HG02678 (cell line): ENCODE data around the gene RREB1.

Experiments
- ATAC-seq: cut with Tn5 transposase; IDR thresholded peaks from one replicate; pipeline ENCODE4 v1.9.1; 2021; ENCODE audit warnings: mild to moderate bottlenecking, moderate library complexity; ENCODE audit not compliant: unreplicated experiment

Gene RREB1

DNA sequence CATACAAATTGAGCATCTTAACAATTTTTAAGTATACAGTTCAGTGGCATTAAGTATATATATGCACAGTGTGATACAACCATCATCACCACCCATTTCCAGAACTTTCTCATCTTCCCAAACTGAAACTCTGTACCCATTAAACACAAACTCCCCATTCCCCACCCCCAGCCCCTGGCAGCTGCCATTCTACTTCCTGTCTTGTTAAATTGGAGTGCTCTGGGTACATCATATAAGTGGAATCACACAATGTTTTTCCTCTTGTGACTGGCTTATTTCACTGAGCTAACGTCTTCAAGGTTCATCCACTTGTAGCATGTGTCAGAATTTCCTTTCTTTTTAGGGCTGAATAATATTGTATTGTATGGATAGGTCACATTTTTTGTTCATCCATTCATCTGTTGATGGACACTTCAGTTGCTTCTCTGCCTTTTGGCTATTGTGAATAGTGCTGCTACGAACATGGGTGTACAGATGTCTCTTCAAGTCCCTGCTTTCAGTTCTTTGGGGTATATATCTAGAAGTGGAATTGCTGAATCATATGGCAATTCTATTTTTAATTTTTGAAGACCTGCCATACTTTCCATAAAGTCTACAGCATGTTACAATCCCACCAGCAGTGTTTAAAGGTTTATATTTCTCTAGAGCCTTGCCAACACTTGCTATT is 19.6 kb upstream of the RREB1 start:
- ATAC-seq, result no peak

DNA sequence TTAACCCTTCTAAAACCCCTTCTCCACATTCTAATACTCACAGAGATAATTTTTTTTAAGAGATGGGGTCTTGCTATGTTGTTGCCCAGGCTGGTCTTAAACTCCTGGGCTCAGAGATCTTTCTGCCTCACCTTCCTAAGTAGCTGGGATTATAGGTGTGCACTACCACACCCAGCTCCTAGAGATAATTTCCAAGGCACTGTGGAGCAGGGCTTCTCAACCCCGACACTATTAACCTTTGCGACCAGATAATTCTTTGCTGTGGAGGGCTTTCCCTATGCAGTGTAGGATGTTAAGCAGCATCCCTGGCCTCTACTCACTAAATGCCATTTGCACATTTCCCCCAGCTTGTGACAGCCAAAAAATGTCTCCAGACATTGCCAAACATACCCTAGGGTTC is 8.8 kb upstream of the RREB1 start:
- no peak for ATAC-seq

DNA sequence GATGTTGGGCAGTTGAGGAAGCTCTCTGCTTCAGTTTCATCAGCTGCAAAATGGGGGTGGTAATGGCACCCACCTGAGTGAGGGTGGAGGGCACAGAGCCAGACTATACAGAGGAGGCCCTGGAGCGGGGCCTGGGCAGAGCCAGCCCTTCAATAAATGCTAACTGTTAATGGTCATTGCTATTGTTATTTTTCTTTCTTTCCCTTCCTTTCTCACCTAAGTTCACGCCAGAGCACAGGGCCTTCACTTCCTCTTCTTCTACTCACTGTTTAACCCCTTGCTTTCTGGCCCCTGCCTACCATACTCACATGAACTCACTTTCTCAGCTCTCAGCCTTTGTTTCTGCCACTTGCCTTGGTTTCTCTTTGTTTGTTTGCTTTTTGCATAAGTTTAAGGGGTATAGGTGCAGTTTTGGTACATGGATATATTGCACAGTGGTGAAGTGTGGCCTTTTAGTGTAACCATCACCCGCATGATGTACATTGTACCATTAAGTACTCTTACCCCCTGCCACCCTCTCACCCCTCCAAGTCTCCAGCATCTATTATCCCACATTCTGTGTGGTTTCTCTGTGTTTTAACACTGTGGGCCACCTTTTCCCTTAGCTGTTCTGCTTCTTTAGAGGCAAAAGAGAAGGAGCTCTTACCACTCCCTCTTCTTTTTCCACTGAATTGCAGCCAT is 7.5 kb upstream of the RREB1 start:
- ATAC-seq, result no peak

DNA sequence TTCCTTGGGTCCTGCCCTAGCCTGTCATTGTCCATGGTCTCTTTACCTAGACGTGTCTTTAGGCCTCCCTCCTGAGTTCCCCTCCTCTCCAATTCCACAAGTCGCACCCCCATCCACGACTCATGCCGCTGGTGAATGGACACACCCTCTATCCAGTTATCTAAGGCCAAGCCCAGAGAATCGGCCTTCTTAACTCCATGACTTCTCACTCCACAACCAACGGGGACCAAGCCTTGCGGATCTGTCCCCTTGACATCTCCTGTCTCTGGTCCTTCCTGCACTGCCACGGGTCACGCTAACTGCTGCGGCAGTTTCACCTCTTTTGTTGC is 7.0 kb upstream of the RREB1 start:
- ATAC-seq, result no peak

DNA sequence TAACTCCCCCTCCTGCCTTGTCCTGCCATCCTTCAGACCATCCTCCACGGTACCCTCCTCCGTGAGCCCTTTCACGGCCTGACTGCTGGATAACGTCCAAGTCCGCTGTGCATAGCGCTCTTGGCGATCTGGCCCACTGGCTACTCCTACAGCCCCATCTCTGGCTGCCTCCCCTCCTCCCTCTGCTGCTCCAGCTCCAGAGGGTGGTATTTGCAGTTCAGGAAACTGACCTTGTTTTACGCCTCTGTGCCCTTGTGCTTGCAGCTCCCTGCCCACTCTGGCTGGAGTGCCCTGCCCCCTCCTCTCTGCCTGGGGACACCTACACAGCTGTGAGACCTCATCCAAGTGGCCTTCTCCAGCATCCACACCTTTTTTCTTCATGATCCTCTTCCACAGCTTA is 6.5 kb upstream of the RREB1 start:
- ATAC-seq, result no peak

DNA sequence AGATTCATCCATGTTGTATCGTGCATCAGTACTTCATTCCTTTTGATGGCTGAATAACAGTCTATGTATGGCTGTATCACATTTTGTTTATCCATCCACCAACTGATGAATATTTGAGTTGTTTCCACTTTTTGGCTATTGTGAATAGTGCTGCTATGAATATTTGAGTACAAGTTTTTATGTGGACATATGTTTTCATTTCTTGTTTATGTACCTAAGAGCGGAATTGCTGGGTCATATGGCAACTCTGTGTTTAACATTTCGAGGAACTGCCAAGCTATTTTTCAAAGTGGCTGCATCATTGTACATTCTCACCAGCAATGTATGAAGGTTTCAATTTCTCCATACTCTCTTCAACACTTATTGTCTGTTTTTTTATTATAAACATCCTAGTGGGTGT is 3.0 kb upstream of the RREB1 start:
- no peak for ATAC-seq

DNA sequence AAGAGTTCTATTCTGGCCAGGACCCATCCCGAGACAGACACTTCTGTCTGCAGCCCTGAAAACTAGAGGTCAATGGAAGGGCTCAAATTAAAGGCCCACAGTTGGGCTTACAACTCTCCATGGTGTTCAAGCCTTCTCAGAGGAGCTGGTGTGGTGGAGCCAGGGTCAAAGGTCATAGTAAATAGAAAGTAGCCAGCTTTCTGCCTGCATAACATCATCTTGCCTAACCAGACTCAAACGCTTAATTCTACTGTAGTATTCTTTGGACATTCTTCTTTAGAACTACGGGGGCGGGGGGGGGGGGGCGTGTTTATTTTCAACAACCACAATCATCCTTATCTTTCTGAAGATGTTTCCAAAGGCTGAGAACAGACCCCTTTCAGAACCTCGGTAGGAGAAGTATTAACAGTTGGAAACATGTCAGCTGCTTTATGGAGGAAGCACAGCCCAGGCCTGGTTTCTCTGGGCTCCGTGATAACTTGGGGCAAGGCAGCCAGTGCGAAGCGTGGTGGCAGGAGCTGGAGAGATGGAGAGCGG is 1.5 kb upstream of the RREB1 start:
- ATAC-seq, result no peak

DNA sequence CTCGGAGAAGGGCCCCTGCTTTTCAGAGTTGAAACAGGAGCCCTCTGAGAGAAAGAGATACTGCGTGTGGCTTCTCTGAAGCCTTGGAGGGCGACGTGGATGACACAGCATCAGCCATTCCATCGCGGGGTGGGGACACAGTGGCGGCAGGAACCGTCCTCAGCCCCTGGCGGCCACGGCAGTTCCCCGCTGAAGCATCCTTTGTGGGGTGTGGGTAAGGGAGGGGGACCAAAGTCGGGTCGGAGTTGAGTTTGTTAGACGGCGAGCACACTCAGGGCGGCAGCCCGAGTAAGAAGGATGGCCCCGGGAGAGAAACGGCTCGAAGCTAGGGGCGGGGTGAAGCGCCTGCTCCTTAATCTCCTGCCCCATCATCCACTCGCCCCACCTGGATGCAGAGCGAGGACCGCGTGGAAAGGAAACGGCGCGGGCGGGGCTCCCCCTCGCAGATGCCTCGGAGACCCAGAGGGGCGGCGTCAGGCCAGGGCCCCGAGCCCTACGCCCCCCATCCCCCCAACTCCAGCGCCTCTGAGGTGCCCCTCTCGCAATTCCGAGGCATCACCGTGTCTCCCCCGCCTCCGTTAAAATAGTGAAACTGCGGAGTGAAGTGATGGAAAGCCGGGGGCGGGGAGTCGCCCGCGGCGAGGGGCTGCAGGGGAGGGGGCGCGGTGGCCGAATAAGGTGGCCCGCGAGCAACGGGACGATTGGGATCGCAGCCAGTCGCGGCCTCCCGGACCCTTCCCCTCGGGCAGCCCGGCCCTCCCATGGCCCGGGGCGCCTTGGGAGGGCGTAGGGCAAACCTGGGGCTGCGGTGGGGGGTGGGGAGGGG is 796 bp upstream of the RREB1 start:
- peak; percentile 27 for ATAC-seq

DNA sequence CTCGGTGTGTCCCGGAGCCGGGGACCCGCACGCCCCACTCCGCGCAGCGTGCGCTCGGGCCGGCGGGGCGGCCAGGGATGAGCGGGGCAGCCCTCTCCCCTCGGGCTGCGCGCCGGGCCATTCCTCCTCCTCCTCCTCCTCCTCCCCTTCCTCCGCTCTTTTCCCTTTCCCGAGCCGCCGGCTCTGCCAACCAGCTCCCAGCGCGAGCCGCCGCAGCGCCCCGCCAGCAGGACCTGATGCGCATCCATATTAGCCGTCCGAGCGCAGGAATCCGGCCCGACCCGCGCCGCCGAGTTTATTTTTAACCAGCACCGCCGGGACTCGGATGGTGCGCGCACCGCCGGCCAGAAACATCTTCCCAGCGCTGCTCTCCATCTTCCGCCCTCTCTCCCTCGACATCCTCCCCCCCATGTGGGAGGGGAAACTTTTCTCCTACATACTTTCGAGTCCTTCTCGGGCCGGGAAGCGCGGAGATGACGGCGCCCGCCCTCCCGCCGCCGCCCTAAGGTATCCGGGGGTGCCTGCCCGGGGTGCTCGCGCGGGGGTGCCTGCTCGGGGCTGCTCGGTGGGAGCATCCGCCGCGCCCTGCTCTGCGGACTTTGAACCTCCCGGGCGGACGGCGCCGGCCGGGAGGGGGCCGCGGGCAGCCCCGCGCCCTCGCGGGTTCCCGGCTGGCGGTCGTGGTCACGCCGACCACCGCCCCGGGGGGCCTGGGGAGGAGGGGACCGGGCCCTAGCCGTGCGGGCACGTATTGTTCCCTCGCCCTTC is 619 bp downstream of the RREB1 start:
- peak; percentile 14 for ATAC-seq

DNA sequence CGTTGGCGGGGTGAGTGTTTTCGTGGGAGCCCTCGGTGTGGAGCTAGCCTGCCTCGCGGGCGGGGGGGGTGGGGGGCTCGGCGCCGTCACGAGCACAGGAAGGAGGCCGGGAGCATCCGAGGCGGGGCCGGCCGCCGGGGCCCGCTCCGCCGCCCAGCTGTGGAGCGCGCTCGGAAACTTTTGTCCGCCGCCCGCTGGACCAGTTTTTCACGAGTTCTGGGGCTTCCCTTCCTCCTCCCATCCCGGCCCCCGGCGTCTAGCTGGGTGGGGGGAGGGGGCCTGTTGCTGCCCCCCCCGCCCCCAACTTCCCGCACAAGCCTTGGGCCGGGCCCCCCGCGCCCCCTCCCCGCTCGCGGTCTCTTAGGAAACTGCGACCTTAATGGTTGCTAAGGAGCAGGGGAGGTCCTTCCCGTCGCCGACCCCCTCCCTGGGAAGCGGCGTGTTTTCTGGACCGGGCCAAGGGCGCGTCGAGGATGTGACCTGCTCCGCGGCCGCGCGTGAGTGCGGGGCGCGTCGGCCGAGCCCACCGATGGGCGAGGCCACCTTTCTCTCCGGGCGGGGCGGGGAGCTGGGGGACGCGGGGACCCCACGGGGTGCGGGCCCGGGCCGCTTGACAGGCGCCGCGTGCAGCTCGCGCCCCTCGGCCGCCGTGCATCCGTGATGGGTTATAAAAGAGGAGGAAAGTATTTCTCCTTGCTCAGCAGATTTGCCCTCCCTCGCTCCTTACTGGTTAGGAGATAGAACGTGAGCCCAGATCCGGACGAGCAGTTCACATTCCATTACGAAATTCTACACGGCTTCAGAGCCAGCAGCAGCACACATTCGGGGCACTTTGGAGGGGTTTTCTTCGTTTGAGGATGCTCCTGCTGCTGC is 1.4 kb downstream of the RREB1 start:
- ATAC-seq, result peak; percentile 15

DNA sequence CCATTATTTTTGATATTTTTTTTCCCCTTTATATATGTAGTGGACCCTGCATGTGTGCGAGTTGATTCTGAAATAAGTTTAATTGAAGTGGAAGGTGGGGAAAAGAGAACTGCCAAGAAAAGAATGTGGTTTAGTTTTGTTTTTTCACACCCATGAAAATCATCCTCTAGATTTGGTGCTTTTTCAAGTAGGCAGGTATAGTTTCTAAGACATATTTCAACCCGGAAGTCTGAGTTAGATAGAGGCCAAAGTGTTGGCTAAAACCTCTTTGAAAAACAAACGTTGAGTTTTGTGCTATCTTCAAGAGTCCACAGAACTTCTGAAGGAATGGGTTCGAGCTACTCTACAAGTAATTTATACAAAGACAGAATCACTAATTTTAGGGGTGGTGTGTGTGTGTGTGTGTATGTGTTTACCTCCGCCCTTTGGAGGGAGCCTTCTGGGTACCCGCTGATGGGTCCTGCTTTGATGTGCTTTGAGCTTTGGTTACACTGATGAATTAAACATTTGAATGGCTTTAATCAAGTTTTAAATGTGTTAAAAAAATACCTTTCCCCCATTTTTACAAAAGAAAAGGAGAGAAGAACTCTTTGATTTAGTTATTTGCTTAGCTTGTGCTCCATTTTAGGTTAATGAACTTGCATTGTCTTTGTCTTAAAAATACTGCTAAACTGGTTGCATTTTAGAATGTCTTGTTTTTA is 2.5 kb downstream of the RREB1 start:
- no peak for ATAC-seq

DNA sequence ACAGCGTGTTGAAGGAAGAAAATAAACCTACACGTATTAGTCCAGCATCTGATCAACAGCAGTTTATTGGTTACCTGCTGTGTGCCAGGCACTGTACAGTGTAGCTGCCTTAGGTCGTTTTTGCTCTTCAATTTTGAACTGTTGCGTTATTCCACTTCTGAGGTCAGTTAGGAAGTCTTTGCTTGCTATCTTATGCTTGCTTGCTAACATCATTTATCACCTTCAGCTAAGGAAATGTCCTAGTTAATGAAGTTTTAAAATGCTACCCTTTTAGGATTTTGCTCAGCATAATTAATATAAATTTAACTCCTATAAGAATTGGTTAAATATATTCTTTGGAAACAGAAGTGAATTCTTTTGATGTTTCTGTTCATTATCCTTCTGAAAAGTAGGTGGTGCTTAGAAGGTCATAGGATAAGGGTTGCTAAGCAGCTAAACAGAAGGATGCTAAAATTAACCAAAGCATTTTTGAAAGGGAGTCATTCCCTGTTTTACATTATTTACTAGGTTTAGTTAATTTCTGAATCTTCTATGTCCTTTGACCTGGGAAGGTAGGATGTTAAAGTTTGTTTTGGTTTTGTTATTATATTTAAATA is 3.4 kb downstream of the RREB1 start:
- ATAC-seq, result no peak

DNA sequence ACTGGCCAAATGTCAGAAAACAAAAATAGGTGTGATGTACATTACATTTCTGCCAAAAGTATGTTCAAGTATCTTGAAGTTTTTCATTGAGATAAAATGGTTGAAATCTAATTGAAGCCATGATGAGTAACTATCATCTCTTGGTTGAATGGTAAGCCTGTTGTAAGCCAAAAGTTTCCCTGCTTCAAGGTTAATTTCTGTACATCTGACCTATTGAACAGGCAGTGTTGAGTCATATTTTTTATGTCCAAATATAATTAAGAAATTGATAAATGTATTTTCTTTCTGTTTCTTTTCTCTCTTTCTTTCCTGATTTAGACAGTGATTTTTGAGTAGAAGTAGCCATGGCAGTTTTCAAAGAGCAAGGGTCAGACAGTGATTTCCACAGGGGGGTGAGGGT is 4.4 kb downstream of the RREB1 start:
- no peak for ATAC-seq

DNA sequence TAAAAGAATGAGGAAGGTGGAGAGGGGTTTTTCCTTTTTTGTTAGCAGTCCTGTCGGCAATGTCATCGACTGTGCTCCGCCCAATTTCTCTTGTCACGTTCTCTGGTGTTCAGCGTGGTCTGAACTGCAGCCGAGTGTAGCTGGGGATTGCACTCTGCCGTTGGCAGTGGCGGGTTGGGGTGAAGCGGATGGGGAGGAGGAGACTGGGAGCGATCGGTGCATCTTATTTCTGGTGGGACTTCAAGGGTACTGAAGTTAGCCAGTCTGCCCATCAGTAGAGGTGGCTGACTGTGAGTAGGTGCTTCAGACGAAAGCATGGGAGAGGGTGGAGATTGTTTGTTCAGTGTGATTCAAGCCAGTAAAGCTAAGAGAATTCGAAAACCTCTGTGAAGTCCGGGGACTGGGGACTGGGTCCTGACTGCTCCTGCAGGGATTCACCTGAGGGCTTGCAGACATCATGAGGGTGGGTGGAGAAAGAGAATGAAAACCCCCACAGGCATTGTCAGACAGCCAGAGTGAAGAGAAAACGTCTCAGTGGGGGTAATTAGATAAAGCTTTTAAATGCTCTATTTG is 5.1 kb downstream of the RREB1 start:
- peak; percentile 45 for ATAC-seq

DNA sequence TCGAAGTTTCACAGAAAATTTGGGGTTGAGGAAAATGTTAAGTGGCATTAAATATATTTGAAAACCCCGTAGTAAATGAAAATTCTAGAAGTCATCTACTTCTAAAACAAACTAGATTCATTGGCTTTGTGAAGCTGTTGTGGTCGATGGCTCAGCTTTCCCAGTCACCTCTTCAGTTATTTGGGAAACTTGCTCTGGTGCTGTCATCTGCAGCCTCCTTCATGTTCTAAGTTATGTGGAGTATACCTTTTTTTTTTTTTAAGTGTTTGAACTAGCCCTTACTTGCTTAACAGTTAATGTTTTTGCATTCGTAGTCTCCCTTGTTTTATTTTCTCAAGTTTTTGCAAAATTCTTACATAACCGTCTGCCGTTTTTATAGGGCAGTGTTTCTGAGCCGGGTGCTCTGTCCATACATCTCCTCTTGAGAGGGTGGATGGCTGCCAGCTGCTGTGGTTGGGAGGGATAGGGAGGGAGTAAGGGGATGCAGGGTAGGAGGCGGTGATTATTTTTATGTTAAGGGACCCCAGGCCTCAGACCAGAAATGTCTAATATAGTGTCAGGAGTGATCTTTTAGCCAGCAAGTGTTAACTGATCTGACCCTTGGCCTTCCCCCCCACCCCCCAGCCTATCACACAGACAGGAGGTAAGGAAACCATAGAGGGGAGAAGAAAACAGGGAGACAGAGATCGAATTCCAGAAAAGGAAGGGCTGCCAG is 7.1 kb downstream of the RREB1 start:
- no peak for ATAC-seq

DNA sequence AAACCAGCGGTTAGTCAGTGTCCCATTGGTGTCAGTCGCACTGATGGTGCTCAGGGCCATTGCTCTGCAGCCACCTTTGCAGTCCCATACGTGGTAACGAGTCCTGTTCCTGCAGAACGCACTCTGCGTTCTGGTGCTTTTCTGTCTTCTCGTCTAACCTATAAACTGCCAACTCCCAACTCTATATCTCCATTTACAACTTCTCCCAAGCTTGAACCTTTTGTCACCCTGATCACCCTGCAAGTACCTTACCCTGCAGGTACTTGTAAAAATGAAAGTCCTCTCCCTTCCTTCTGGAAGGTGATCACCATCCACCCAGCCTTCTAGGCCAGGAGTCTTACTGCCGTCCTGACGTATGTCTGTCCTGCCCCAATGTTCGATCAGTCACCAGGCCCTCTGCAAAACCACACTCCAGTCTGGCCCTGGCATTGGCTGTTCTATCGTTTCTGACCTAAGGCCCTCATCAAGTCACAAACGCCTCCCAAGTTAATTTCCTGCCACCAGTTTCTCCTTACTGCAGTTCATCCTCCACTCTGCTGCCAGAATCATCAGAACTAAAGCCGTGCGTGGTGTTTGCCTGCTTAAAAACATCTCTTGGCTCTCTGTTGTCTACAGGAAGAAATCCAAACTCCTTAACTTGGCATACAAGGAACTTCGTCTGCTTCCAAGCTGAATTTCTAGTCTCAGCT is 7.9 kb downstream of the RREB1 start:
- no peak for ATAC-seq

DNA sequence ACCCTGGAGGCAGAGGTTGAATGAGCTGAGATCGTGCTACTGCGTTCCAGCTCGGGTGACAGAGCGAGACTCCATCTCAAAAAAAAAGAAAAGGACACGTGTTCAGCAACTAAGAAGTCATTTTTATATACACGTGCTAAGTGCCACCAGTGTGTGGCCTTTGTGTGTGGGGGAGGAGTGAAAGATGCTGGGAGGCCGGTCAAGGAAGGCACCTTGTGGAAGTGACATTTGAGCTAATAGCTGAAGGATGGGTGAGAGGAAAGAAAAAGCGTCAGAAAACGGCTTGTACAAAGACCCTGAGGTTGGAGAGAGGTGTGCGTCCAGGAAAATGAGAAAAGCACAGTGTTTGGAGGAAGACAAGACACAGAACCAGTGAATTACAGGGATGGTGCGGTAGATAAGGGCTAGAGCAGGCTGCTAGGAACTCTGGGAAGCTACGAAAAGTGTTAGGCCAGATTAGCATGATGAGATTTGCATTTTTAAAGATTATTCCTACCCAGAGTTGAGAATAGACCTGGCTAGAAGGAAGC is 11.6 kb downstream of the RREB1 start:
- no peak for ATAC-seq
